MCF 10A (cell line): ENCODE results near the gene PHF10. TPM values are rescaled to one million over a fixed set of nuclear protein-coding genes. Genes with fewer than 3 reads are reported as not detected.
A peak's percentile ranks its signal among the peaks of the same experiment; 100 is the strongest.

Experiments used
- BruUV-seq: library from RNA; stranded (reverse); fragments of 400-500 nt; replicated peaks from 2 replicates; lab custom pipeline; 2021; lab: Mats Ljungman, UMichigan
- CTCF ChIA-PET: fragments of 300-600 bp; sonication (Branson Sonifier 250); formaldehyde crosslinking; extraction: SDS; loops from one replicate; lab custom pipeline; 2021; ENCODE audit warnings: antibody characterized with exemption, inconsistent platforms; lab: Yijun Ruan, JAX
- POLR2A ChIA-PET: fragments of 300-600, 350-650 bp; sonication (Branson Sonifier 250); formaldehyde crosslinking; extraction: SDS; loops from one replicate; lab custom pipeline; 2020; ENCODE audit warnings: antibody characterized with exemption, inconsistent platforms; lab: Yijun Ruan, JAX
- DNase-seq: peaks from one replicate; pipeline ENCODE4 v3.0.0-alpha.2; 2018; ENCODE audit not compliant: unreplicated experiment
- H3K27ac Mint-ChIP-seq: one replicate; pipeline ENCODE4 v1.8.0; 2022; ENCODE audit warnings: mild to moderate bottlenecking, low read depth, mixed read lengths; ENCODE audit not compliant: unreplicated experiment
- H3K27me3 Mint-ChIP-seq: one replicate; pipeline ENCODE4 v1.8.0; 2022; ENCODE audit warnings: mixed read lengths; ENCODE audit not compliant: insufficient read depth, unreplicated experiment
- H3K36me3 Mint-ChIP-seq: one replicate; pipeline ENCODE4 v1.8.0; 2022; ENCODE audit warnings: mild to moderate bottlenecking, moderate library complexity, mixed read lengths; ENCODE audit not compliant: insufficient read depth, unreplicated experiment
- H3K4me1 Mint-ChIP-seq: one replicate; pipeline ENCODE4 v1.8.0; 2022; ENCODE audit warnings: mixed read lengths; ENCODE audit not compliant: insufficient read depth, unreplicated experiment
- H3K4me3 Mint-ChIP-seq: one replicate; pipeline ENCODE4 v1.8.0; 2022; ENCODE audit warnings: mild to moderate bottlenecking, moderate library complexity, mixed read lengths; ENCODE audit not compliant: unreplicated experiment
- H3K9me3 Mint-ChIP-seq: one replicate; pipeline ENCODE4 v1.8.0; 2022; ENCODE audit warnings: mixed read lengths; ENCODE audit not compliant: unreplicated experiment
- intact Hi-C: fragments of 100-400 bp; cut with micrococcal nuclease; formaldehyde crosslinking; loops from 2 replicates; pipeline ENCODE4 v1.14.1; 2022
- total RNA-seq: library from RNA; stranded (reverse); gene quantifications from 2 replicates; pipeline ENCODE4 v1.2.3, GENCODE V29; 2022
- TF ChIP-seq, protein P1 (sequence below): fragments of 200-600 bp; IDR thresholded peaks from one replicate; pipeline ENCODE4 v1.8.0; 2022; ENCODE audit warnings: antibody characterized with exemption, mild to moderate bottlenecking; ENCODE audit not compliant: unreplicated experiment

PHF10 gene
- total RNA-seq, 1 experiment from 2014 or later = 27.2 TPM

- H3K27me3 Mint-ChIP-seq = no peaks in the 10 kb centered on the region
- peak within 1 kb of the TSS; percentile 46 for H3K27ac Mint-ChIP-seq
- H3K9me3 Mint-ChIP-seq = no peaks in the 10 kb centered on the region
- peak; percentile 96 for DNase-seq
- peak within 1 kb of the TSS; percentile 86 for H3K4me3 Mint-ChIP-seq
- POLR2A ChIA-PET = interaction anchor here (0.6 to 9.6 kb wide), 26 partner anchors 8 to 1860 kb away, joined by 3 to 145 read pairs (median 5); partner anchors contain the start of genes DYNLT2, ERMARD, PHF10 and PSMB1
- peaks cover 42% of the 10 kb centered on the region for H3K4me1 Mint-ChIP-seq
- TF ChIP-seq, protein P1, sequence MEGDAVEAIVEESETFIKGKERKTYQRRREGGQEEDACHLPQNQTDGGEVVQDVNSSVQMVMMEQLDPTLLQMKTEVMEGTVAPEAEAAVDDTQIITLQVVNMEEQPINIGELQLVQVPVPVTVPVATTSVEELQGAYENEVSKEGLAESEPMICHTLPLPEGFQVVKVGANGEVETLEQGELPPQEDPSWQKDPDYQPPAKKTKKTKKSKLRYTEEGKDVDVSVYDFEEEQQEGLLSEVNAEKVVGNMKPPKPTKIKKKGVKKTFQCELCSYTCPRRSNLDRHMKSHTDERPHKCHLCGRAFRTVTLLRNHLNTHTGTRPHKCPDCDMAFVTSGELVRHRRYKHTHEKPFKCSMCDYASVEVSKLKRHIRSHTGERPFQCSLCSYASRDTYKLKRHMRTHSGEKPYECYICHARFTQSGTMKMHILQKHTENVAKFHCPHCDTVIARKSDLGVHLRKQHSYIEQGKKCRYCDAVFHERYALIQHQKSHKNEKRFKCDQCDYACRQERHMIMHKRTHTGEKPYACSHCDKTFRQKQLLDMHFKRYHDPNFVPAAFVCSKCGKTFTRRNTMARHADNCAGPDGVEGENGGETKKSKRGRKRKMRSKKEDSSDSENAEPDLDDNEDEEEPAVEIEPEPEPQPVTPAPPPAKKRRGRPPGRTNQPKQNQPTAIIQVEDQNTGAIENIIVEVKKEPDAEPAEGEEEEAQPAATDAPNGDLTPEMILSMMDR = no peak
- no TSS peak for BruUV-seq
- intact Hi-C loops = loop anchor here (1.0 to 2.0 kb wide), 3 partner anchors 13 to 745 kb away; no protein-coding TSS in a partner anchor
- CTCF ChIA-PET = interaction anchor here (0.5 to 1.6 kb wide), 7 partner anchors 8 to 1338 kb away, joined by 3 to 8 read pairs (median 3); no protein-coding TSS in a partner anchor
- peaks cover 11% of the 10 kb centered on the region for H3K36me3 Mint-ChIP-seq
Measured at GRCh38 chr6:169701954-169702839, 22.1 kb downstream of the PHF10 start, which contains the start of the genes C6orf120 and WDR27. C6orf120 (plus strand) TSS chr6:169702126; CDS start chr6:169702460, 334 bp downstream. WDR27 (minus strand) TSS chr6:169702029; CDS start chr6:169689005, 13,024 bp downstream.

- Mint-ChIP-seq H3K4me3 (peak overlapping the region; percentile 86), H3K36me3 (peaks cover 11% of the 10 kb centered on the region), H3K27me3 (no peaks in the 10 kb centered on the region), H3K27ac (peak overlapping the region; percentile 46), H3K4me1 (peaks cover 42% of the 10 kb centered on the region), H3K9me3 (peaks cover under 1% of the 10 kb centered on the region)
- DNase-seq = no peak
- TSS peak; percentile 79 for BruUV-seq
- ChIA-PET CTCF (interaction anchor here (0.5 to 1.6 kb wide), 7 partner anchors 9 to 1337 kb away, joined by 3 to 8 read pairs (median 3); no protein-coding TSS in a partner anchor), POLR2A (interaction anchor here (0.6 to 9.6 kb wide), 27 partner anchors 9 to 1859 kb away, joined by 3 to 145 read pairs (median 5); partner anchors contain the start of genes DYNLT2, ERMARD, PHF10 and PSMB1)
- intact Hi-C loops = no loop called here
- TF ChIP-seq, protein P1 = no peak
Measured at GRCh38 chr6:169701311-169701953, 22.9 kb downstream of the PHF10 start.

GRCh38 chr6:169700296-169700695, 24.0 kb downstream of the PHF10 start:
- H3K36me3 Mint-ChIP-seq = peaks cover 11% of the 10 kb centered on the region
- peaks cover 7% of the 10 kb centered on the region for H3K9me3 Mint-ChIP-seq
- H3K27me3 Mint-ChIP-seq = no peaks in the 10 kb centered on the region
- H3K4me3 Mint-ChIP-seq = peak overlapping the region; percentile 86
- ChIA-PET CTCF (interaction anchor here (1.5 kb wide), 1 partner anchor 22 kb away, joined by 8 read pairs; no protein-coding TSS in a partner anchor), POLR2A (interaction anchor here (0.6 to 9.6 kb wide), 9 partner anchors 9 to 78 kb away, joined by 3 to 145 read pairs (median 8); partner anchors contain the start of genes DYNLT2, ERMARD and PHF10)
- intact Hi-C loops = no loop called here
- H3K27ac Mint-ChIP-seq = no peak overlapping the region
- H3K4me1 Mint-ChIP-seq = peaks cover 38% of the 10 kb centered on the region
- no TSS peak for BruUV-seq
- no peak for DNase-seq
- TF ChIP-seq, protein P1 = no peak
